ENCODE results near the gene MYO1D. TPM values are rescaled to one million over a fixed set of nuclear protein-coding genes. Genes with fewer than 3 reads are reported as not detected.

MYO1D gene
- total RNA-seq, 4 donors from 2014 or later = 247 to 569 (median 444) TPM

DNA sequence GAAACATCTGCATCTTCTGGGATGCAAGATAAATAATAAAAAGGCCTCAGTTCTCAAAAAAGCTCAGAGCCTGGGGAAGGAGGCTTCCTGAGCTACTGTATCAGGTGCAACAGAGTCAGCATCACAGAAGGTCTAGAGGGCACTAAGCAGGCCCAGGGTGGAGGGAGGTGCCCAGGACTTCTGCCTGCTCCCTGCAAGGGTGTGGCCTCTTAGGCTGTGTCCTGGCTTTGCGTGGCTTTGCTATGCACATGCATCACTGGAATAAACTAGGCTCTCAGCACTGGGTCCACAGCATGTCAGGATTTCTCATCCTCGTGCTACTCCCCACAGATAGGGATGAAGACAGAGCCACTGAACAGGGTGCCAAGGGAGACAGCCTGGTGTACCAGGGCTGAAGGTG lies 364.6 kb downstream of the MYO1D start:
- H3K27me3 ChIP-seq = no peaks in the 10 kb centered on the region
- H3K9me3 ChIP-seq = no peaks in the 10 kb centered on the region
- no peaks in the 10 kb centered on the region for H3K4me1 ChIP-seq
- H3K4me3 ChIP-seq = no peak overlapping the region
- WGBS, 2 donors (ENCODE audit: low coverage in 1 of 2) = 88% methylated on average over 2 of the region's 2 CpGs; no CpG with 5 or more reads in 1 of the 2 donors
- H3K36me3 ChIP-seq = no peaks in the 10 kb centered on the region
- intact Hi-C loops (cut with DNase I; ENCODE audit: low total_unique reads) (no loop called here), in situ Hi-C loops (cut with MboI; ENCODE audit: low pct_ligation_motif_present in 1 of 4, low pct_unique_long_range_greater_than_20kb in 1 of 4, low sequenced_read_pairs in 3 of 4) (no loop called here)
- no peak for DNase-seq
- TF ChIP-seq, protein P1, sequence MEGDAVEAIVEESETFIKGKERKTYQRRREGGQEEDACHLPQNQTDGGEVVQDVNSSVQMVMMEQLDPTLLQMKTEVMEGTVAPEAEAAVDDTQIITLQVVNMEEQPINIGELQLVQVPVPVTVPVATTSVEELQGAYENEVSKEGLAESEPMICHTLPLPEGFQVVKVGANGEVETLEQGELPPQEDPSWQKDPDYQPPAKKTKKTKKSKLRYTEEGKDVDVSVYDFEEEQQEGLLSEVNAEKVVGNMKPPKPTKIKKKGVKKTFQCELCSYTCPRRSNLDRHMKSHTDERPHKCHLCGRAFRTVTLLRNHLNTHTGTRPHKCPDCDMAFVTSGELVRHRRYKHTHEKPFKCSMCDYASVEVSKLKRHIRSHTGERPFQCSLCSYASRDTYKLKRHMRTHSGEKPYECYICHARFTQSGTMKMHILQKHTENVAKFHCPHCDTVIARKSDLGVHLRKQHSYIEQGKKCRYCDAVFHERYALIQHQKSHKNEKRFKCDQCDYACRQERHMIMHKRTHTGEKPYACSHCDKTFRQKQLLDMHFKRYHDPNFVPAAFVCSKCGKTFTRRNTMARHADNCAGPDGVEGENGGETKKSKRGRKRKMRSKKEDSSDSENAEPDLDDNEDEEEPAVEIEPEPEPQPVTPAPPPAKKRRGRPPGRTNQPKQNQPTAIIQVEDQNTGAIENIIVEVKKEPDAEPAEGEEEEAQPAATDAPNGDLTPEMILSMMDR (IDR thresholded peaks at IDR 0.05) = no peak
- TF ChIP-seq EP300 (IDR thresholded peaks at IDR 0.05; ENCODE audit: low read depth) (no peak), POLR2AphosphoS5 (IDR thresholded peaks at IDR 0.05) (no peak), POLR2A (IDR thresholded peaks at IDR 0.05) (no peak)
- H3K27ac ChIP-seq = no peak overlapping the region

DNA sequence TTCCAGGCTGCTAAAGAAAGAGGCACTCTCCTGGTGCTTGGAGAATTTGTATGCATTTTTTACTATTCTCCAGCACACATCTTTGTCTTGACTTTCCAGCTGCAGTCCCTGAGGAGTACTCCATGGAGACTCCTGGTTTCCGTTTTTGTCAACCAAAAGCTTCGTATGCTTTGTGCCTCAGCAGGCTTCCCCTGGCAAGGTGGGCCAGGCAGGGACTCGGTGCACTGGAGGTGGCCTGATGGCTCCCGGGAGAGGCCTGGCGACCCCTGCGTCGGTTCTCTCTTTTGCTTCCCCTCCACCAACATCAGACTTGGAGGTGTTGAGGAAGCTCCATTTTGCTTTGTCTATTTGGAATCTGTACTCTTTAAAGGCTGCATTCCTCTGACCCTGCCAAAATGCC lies 366.5 kb downstream of the MYO1D start:
- intact Hi-C loops (cut with DNase I; ENCODE audit: low total_unique reads) = no loop called here
- WGBS, 2 donors (ENCODE audit: low coverage in 1 of 2) = 92% methylated on average over 7 of the region's 7 CpGs; no CpG with 5 or more reads in 1 of the 2 donors
- no peak overlapping the region for H3K27ac ChIP-seq
- no peak for TF ChIP-seq POLR2A (IDR thresholded peaks at IDR 0.05)
- TF ChIP-seq POLR2AphosphoS5 (IDR thresholded peaks at IDR 0.05) = no peak
- no peak for TF ChIP-seq EP300 (IDR thresholded peaks at IDR 0.05; ENCODE audit: low read depth)
- TF ChIP-seq, protein P1 (IDR thresholded peaks at IDR 0.05) = no peak
- H3K36me3 ChIP-seq = no peaks in the 10 kb centered on the region
- H3K4me1 ChIP-seq = no peaks in the 10 kb centered on the region
- in situ Hi-C loops (cut with MboI; ENCODE audit: low pct_ligation_motif_present in 1 of 4, low pct_unique_long_range_greater_than_20kb in 1 of 4, low sequenced_read_pairs in 3 of 4) = no loop called here
- H3K4me3 ChIP-seq = no peak overlapping the region
- H3K9me3 ChIP-seq = no peaks in the 10 kb centered on the region
- no peak for DNase-seq
- H3K27me3 ChIP-seq = no peaks in the 10 kb centered on the region

DNA sequence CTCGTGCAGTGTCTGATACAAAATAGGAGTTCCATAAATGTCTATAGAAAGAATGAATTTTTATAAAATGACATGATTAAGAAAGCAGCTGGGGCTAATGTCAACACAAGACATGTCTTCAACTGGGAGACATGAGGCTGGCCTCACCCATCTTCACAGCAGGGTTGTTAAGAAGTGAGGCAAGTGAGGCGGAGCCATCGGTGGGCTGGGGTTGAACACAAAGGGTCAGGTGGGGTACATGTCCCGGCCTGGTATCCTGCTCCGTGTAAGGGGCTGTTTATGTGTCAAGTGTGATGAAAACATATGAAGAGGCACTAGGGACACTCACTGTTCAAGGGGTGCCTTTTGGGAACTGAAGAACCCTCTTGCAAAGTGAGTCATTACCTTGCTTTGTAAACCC lies 368.0 kb downstream of the MYO1D start:
- no peaks in the 10 kb centered on the region for H3K9me3 ChIP-seq
- in situ Hi-C loops (cut with MboI; ENCODE audit: low pct_ligation_motif_present in 1 of 4, low pct_unique_long_range_greater_than_20kb in 1 of 4, low sequenced_read_pairs in 3 of 4) (no loop called here), intact Hi-C loops (cut with DNase I; ENCODE audit: low total_unique reads) (no loop called here)
- H3K4me3 ChIP-seq = no peak overlapping the region
- H3K27me3 ChIP-seq = no peaks in the 10 kb centered on the region
- H3K36me3 ChIP-seq = no peaks in the 10 kb centered on the region
- WGBS, 2 donors (ENCODE audit: low coverage in 1 of 2) = 89 to 100% methylated on average over 3 to 5 of the region's 5 CpGs
- TF ChIP-seq EP300 (IDR thresholded peaks at IDR 0.05; ENCODE audit: low read depth) (no peak), POLR2A (IDR thresholded peaks at IDR 0.05) (no peak), POLR2AphosphoS5 (IDR thresholded peaks at IDR 0.05) (no peak)
- TF ChIP-seq, protein P1 (IDR thresholded peaks at IDR 0.05) = no peak
- H3K27ac ChIP-seq = no peak overlapping the region
- no peak for DNase-seq
- H3K4me1 ChIP-seq = peaks cover 0 to 12% (median 2%) of the 10 kb centered on the region in 4 donors

DNA sequence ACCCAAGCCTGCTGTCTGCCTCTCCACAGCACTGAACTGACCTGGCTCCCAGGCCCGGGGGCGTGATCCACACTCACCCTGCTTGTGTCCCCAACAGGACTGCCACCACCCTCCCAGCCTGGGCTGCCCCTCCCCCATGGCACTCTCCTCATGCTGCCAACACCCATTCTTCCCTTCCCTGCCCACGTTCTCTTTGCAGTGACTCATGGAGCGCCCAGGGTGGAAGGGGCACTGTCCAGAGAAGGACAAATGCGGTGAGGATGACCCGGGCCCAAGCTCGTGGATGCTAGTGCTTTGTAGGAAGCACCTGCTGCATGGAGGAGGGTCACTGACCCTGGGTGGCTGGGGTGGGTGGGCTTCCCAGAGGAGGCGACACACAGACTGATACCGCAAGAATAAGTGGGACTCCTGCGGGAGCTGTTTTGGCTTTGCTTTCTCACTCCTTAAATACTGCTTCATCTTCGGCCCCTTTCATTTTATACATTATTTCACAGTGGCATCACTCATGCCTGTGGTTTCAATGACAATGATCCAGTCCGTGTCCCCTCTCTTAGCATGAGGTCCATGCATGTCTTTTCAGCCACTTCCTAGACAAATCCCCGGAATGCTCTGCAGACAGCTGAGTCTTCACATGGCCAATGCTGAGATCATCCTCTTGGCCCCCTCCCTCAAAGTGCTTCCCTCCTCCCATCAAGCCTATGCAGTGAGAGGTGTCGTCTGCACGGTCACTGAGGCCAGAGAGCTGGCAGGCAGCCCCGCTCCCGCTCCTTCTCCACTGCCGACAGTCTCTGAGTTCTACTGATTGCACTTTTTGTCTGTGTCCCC lies 372.5 kb downstream of the MYO1D start:
- peak overlapping the region; percentile 36 to 71 (median 62) for H3K27ac ChIP-seq
- DNase-seq = no peak
- WGBS, 2 donors (ENCODE audit: low coverage in 1 of 2) = 87 to 88% methylated on average over 5 to 17 of the region's 18 CpGs
- H3K9me3 ChIP-seq = no peaks in the 10 kb centered on the region
- no peaks in the 10 kb centered on the region for H3K27me3 ChIP-seq
- peaks cover 0 to 12% (median 3%) of the 10 kb centered on the region in 4 donors for H3K4me1 ChIP-seq
- TF ChIP-seq EP300 (IDR thresholded peaks at IDR 0.05; ENCODE audit: low read depth) = no peak
- TF ChIP-seq POLR2AphosphoS5 (IDR thresholded peaks at IDR 0.05) = no peak
- no peak for TF ChIP-seq POLR2A (IDR thresholded peaks at IDR 0.05)
- TF ChIP-seq, protein P1 (IDR thresholded peaks at IDR 0.05) = no peak
- intact Hi-C loops (cut with DNase I; ENCODE audit: low total_unique reads) (no loop called here), in situ Hi-C loops (cut with MboI; ENCODE audit: low pct_ligation_motif_present in 1 of 4, low pct_unique_long_range_greater_than_20kb in 1 of 4, low sequenced_read_pairs in 3 of 4) (no loop called here)
- no peak overlapping the region for H3K4me3 ChIP-seq
- no peaks in the 10 kb centered on the region for H3K36me3 ChIP-seq
